ENCODE results near the gene KIF19. TPM values are rescaled to one million over a fixed set of nuclear protein-coding genes. Genes with fewer than 3 reads are reported as not detected.

KIF19 gene
- total and polyA plus RNA-seq, 2 of the 4 experiments (the other 2 are of a cell fraction): not detected

DNA sequence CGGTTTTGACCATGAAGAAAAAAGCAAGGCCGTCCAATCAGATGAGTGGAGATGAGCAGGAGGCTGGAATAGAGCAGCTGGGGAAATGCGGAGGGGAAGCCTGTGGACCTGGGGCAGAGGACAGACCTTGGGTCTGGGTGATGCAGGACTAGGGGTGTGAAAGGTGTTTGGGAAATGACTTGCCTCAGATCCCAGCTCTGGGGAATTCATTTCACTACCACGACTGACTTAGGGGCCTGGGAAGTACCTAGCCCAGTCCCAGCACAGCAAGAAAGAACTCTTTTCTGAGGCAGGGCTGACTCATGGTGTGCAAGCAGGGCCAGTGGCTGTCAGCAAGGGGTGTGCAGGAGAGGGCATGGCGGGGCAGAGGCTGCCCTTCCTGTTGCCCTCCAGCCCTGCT lies 37.2 kb upstream of the KIF19 start:
- H4K91ac ChIP-seq (ENCODE audit: insufficient read depth, low read depth, low read length): no peak overlapping the region
- no peak for ATAC-seq (ENCODE audit: low read depth)
- H3K27me3 ChIP-seq (ENCODE audit: control insufficient read depth, insufficient read depth, low read length): no peaks in the 10 kb centered on the region
- H3K4me1 ChIP-seq (ENCODE audit: control insufficient read depth, insufficient read depth, low read length): no peaks in the 10 kb centered on the region
- H2AK5ac ChIP-seq (ENCODE audit: low read depth, low read length): no peak overlapping the region
- dilution Hi-C loops (cut with HindIII; ENCODE audit: low sequenced_read_pairs, unreplicated experiment) (no loop called here), intact Hi-C loops (cut with micrococcal nuclease) (no loop called here), in situ Hi-C loops (cut with MboI; ENCODE audit: low sequenced_read_pairs) (no loop called here)
- H3K23ac ChIP-seq (ENCODE audit: low read depth, low read length): no peak overlapping the region
- H3K4me2 ChIP-seq (ENCODE audit: low read depth, low read length): no peak overlapping the region
- no peak overlapping the region for H2BK120ac ChIP-seq (ENCODE audit: low read depth, low read length)
- TF ChIP-seq CHD1 (IDR thresholded peaks at IDR 0.05; ENCODE audit: low read depth, low read length): no peak
- TF ChIP-seq NFE2L2 (IDR thresholded peaks at IDR 0.05; ENCODE audit: low read depth, low read length): no peak
- no peak for TF ChIP-seq USF2 (IDR thresholded peaks at IDR 0.05; ENCODE audit: low read depth, low read length)
- TF ChIP-seq FOS (IDR thresholded peaks at IDR 0.05; ENCODE audit: low read depth, low read length): no peak
- no peak for TF ChIP-seq MXI1 (IDR thresholded peaks at IDR 0.05; ENCODE audit: borderline replicate concordance, low read depth, low read length)
- TF ChIP-seq MAZ (IDR thresholded peaks at IDR 0.05; ENCODE audit: borderline replicate concordance, low read depth, low read length): no peak
- TF ChIP-seq CTCF (conservative IDR thresholded peaks at IDR 0.05; ENCODE audit: low read depth, low read length): no peak
- no peak for TF ChIP-seq RFX5 (IDR thresholded peaks at IDR 0.05; ENCODE audit: low read depth, low read length)
- no peak for TF ChIP-seq POLR2A (IDR thresholded peaks at IDR 0.05; ENCODE audit: low read depth, low read length)
- TF ChIP-seq MAFK (IDR thresholded peaks at IDR 0.05; ENCODE audit: low read depth, low read length): no peak
- TF ChIP-seq SMC3 (IDR thresholded peaks at IDR 0.05; ENCODE audit: low read depth, low read length): no peak
- no peak for TF ChIP-seq RAD21 (IDR thresholded peaks at IDR 0.05; ENCODE audit: low read length)
- TF ChIP-seq CEBPB (IDR thresholded peaks at IDR 0.05; ENCODE audit: low read depth, low read length): no peak
- no peak for TF ChIP-seq RCOR1 (IDR thresholded peaks at IDR 0.05; ENCODE audit: insufficient replicate concordance, low read length)
- TF ChIP-seq, protein P1, sequence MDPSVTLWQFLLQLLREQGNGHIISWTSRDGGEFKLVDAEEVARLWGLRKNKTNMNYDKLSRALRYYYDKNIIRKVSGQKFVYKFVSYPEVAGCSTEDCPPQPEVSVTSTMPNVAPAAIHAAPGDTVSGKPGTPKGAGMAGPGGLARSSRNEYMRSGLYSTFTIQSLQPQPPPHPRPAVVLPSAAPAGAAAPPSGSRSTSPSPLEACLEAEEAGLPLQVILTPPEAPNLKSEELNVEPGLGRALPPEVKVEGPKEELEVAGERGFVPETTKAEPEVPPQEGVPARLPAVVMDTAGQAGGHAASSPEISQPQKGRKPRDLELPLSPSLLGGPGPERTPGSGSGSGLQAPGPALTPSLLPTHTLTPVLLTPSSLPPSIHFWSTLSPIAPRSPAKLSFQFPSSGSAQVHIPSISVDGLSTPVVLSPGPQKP (IDR thresholded peaks at IDR 0.05; ENCODE audit: borderline replicate concordance, low read depth, low read length): no peak
- H3K27ac ChIP-seq (ENCODE audit: insufficient read depth, low read length): no peak overlapping the region
- H4K8ac ChIP-seq (ENCODE audit: low read depth in 2 of 2, low read length in 2 of 2): no peak overlapping the region
- H3K79me1 ChIP-seq (ENCODE audit: low read depth in 1 of 2, low read length in 2 of 2): no peaks in the 10 kb centered on the region
- WGBS, 2 experiments (ENCODE audit: extremely low coverage in 2 of 2, insufficient read length in 1 of 2): no CpG with 5 or more reads among the region's 5 CpGs
- H3K4ac ChIP-seq (ENCODE audit: low read depth, low read length): no peak overlapping the region
- H3K14ac ChIP-seq (replicated peaks; ENCODE audit: low read depth, low read length): no peak overlapping the region
- no peak overlapping the region for H3K9ac ChIP-seq (ENCODE audit: low read depth, low read length)
- H4K20me1 ChIP-seq (ENCODE audit: insufficient read depth, low read length): no peaks in the 10 kb centered on the region
- H3K18ac ChIP-seq (ENCODE audit: low read depth, low read length): no peak overlapping the region
- H3K4me3 ChIP-seq (ENCODE audit: insufficient read depth, low read depth, low read length): no peak overlapping the region
- CTCF ChIA-PET: no interaction called here
- no peak for DNase-seq
- no peaks in the 10 kb centered on the region for H3K9me1 ChIP-seq (ENCODE audit: insufficient read depth, low read length)
- H2BK15ac ChIP-seq (ENCODE audit: low read depth, low read length): no peak overlapping the region
- H4K5ac ChIP-seq (ENCODE audit: low read depth, low read length): no peak overlapping the region
- no peaks in the 10 kb centered on the region for H3K36me3 ChIP-seq (ENCODE audit: control insufficient read depth, insufficient read depth, low read length)
- no peak overlapping the region for H2AK9ac ChIP-seq (replicated peaks; ENCODE audit: low read depth, low read length, poor library complexity)
- POLR2A ChIA-PET (ENCODE audit: unreplicated experiment): no interaction called here
- H3K56ac ChIP-seq (ENCODE audit: extremely low read depth, insufficient read depth, low read length): no peak overlapping the region
- no peak overlapping the region for H2BK5ac ChIP-seq (ENCODE audit: low read depth, low read length, poor library complexity, severe bottlenecking)
- no TSS peak for BruUV-seq (replicated peaks)
- H3K9me3 ChIP-seq (ENCODE audit: control insufficient read depth, insufficient read depth, low read length): no peaks in the 10 kb centered on the region
- H2AFZ ChIP-seq (replicated peaks; ENCODE audit: low read length, poor library complexity): no peak overlapping the region
- no peak overlapping the region for H2BK20ac ChIP-seq (ENCODE audit: low read depth, low read length)
